Endothelial cell of umbilical vein (primary cell): ENCODE data around the gene PAX3. TPM values are rescaled to one million over a fixed set of nuclear protein-coding genes. Genes with fewer than 3 reads are reported as not detected.

Source experiments
- BruUV-seq: library from RNA; stranded (reverse); fragments of 400-500 nt; replicated peaks from 2 replicates; lab custom pipeline; 2021; lab: Mats Ljungman, UMichigan
- CTCF ChIA-PET: fragments of 300-600, 350-600 bp; sonication (Branson Sonifier 250); formaldehyde crosslinking; loops from one replicate; lab custom pipeline; 2021; ENCODE audit warnings: antibody characterized with exemption, inconsistent platforms; lab: Charles Lee
- POLR2A ChIA-PET: fragments of 300-600, 350-600 bp; sonication (Branson Sonifier 250); formaldehyde crosslinking; loops from one replicate; lab custom pipeline; 2021; ENCODE audit warnings: antibody characterized with exemption, inconsistent platforms; lab: Charles Lee
- DNase-seq: peaks from one replicate; pipeline ENCODE4 v3.0.0-alpha.2; 2011; ENCODE audit warnings: low read depth, low spot score
- FAIRE-seq: peaks from 2 replicates; lab custom pipeline; 2011; peaks lifted over from hg19 to GRCh38; lab: Jason Lieb, UNC
- H2AFZ ChIP-seq: 2 replicates; pipeline ENCODE4 v1.6.0; 2012; ENCODE audit warnings: low read depth, low read length, control low read depth, inconsistent platforms
- H3K27ac ChIP-seq: 2 replicates; pipeline ENCODE4 v1.5.1; 2011; ENCODE audit warnings: low read depth, mild to moderate bottlenecking, control low read depth, low read length, moderate library complexity; ENCODE audit not compliant: insufficient read depth
- H3K27me3 ChIP-seq, 2 experiments: 2 replicates each; pipeline versions ENCODE4 v1.6.0 to v1.6.1; 2011; ENCODE audit warnings: low read length in 2 of 2, mixed read lengths in 1 of 2; ENCODE audit not compliant: control insufficient read depth in 2 of 2, insufficient read depth in 2 of 2
- H3K36me3 ChIP-seq, 2 experiments: 2 replicates in 1 of 2; 3 replicates in 1 of 2; pipeline ENCODE4 v1.5.1; 2011; ENCODE audit warnings: low read length in 2 of 2, mild to moderate bottlenecking in 1 of 2, moderate library complexity in 1 of 2; ENCODE audit not compliant: control insufficient read depth in 2 of 2, insufficient read depth in 2 of 2; ENCODE audit errors: extremely low read depth in 1 of 2
- H3K4me1 ChIP-seq: 3 replicates; pipeline ENCODE4 v1.5.1; 2011; ENCODE audit warnings: mild to moderate bottlenecking, low read length; ENCODE audit not compliant: control insufficient read depth, insufficient read depth; ENCODE audit errors: extremely low read depth
- H3K4me2 ChIP-seq: 2 replicates; pipeline ENCODE4 v1.6.1; 2011; ENCODE audit warnings: low read length, control low read depth, mixed read lengths; ENCODE audit not compliant: insufficient read depth
- H3K4me3 ChIP-seq, 3 experiments: fragments of 200-600 bp in 1 of 3; sonication (generic), shearing (Covaris generic) in 1 of 3; replicated peaks in 1 of 3; 2 replicates each; pipeline ENCODE4 v1.5.1; 2011 to 2016; ENCODE audit warnings: control low read depth in 3 of 3, low read length in 3 of 3, mild to moderate bottlenecking in 2 of 3, inconsistent platforms in 1 of 3, low read depth in 1 of 3, moderate library complexity in 1 of 3; ENCODE audit not compliant: insufficient read depth in 1 of 3
- H3K79me2 ChIP-seq: 2 replicates; pipeline ENCODE4 v1.6.0; 2012; ENCODE audit warnings: low read length, inconsistent platforms; ENCODE audit not compliant: control insufficient read depth, insufficient read depth
- H3K9ac ChIP-seq: replicated peaks from 2 replicates; pipeline ENCODE3; 2011; ENCODE audit warnings: low read length, control low read depth; ENCODE audit not compliant: insufficient read depth; ENCODE audit errors: extremely low read depth
- H3K9me1 ChIP-seq: replicated peaks from 3 replicates; pipeline ENCODE4 v1.6.0; 2011; ENCODE audit warnings: mild to moderate bottlenecking, low read length; ENCODE audit not compliant: control insufficient read depth, insufficient read depth; ENCODE audit errors: extremely low read depth
- H3K9me3 ChIP-seq: replicated peaks from 2 replicates; pipeline ENCODE4 v1.5.1; 2012; ENCODE audit warnings: low read length, inconsistent platforms; ENCODE audit not compliant: control insufficient read depth, insufficient read depth
- H4K20me1 ChIP-seq: replicated peaks from 2 replicates; pipeline ENCODE3; 2011; ENCODE audit warnings: mild to moderate bottlenecking, low read length; ENCODE audit not compliant: control insufficient read depth, insufficient read depth; ENCODE audit errors: extremely low read depth
- EZH2 ChIP-seq: IDR thresholded peaks from 2 replicates; pipeline ENCODE4 v1.6.1; 2012; ENCODE audit warnings: borderline replicate concordance, low read depth, mild to moderate bottlenecking, moderate library complexity, low read length, inconsistent platforms; ENCODE audit not compliant: severe bottlenecking
- FOS ChIP-seq: IDR thresholded peaks from 2 replicates; pipeline ENCODE4 v1.6.1; 2011; ENCODE audit warnings: mild to moderate bottlenecking, low read length, moderate library complexity, borderline replicate concordance; ENCODE audit not compliant: insufficient read depth
- GATA2 ChIP-seq: IDR thresholded peaks from 2 replicates; pipeline ENCODE4 v1.7.0; 2011; ENCODE audit warnings: low read depth, mild to moderate bottlenecking, moderate library complexity, mixed read lengths, low read length; ENCODE audit not compliant: insufficient read length, insufficient read depth
- JUN ChIP-seq: IDR thresholded peaks from 2 replicates; pipeline ENCODE4 v1.6.1; 2011; ENCODE audit warnings: borderline replicate concordance, low read depth; ENCODE audit not compliant: insufficient read length, insufficient read depth
- MYC ChIP-seq: IDR thresholded peaks from one replicate; pipeline ENCODE4 v1.6.1; 2011; ENCODE audit warnings: mild to moderate bottlenecking, low read depth, low read length
- POLR2A ChIP-seq: IDR thresholded peaks from 2 replicates; pipeline ENCODE4 v1.6.1; 2012; ENCODE audit warnings: low read depth, mild to moderate bottlenecking, control low read depth, low read length
- POLR2AphosphoS5 ChIP-seq: IDR thresholded peaks from 2 replicates; pipeline ENCODE4 v1.6.1; 2012; ENCODE audit warnings: low read depth, mild to moderate bottlenecking, control low read depth, low read length, moderate library complexity; ENCODE audit not compliant: insufficient read depth
- dilution Hi-C: fragments of 300-500 bp; cut with MboI; formaldehyde crosslinking; loops from one replicate; pipeline ENCODE4 v1.15.0; 2019; ENCODE audit warnings: low sequenced_read_pairs; ENCODE audit not compliant: extremely low pct_ligation_motif_present
- intact Hi-C: fragments of 100-400 bp; cut with micrococcal nuclease; formaldehyde crosslinking; loops from one replicate; pipeline ENCODE4 v1.10.0; 2022
- polyA plus RNA-seq, 4 experiments: library from polyadenylated mRNA; depleted of rRNA in 3 of 4; stranded (reverse) in 3 of 4; unstranded in 1 of 4; fragments of >200 nt; gene quantifications; 2 replicates each; pipeline versions ENCODE4 v1.2.1 to v1.2.3, GENCODE V29; 2011 to 2012; ENCODE audit warnings: missing spikeins in 1 of 4
- total RNA-seq: library from RNA; stranded (reverse); gene quantifications from 2 replicates; pipeline ENCODE4 v1.2.3, GENCODE V29; 2021
- TF ChIP-seq, protein P1 (sequence below), 2 donors: IDR thresholded peaks; 1 replicate in 1 of 2; 2 replicates in 1 of 2; pipeline ENCODE4 v1.5.1; 2011; ENCODE audit warnings: low read length in 2 of 2, mild to moderate bottlenecking in 2 of 2, moderate library complexity in 2 of 2, control low read depth in 1 of 2, inconsistent platforms in 1 of 2, low read depth in 1 of 2; ENCODE audit not compliant: insufficient read depth in 1 of 2; ENCODE audit errors: extremely low read depth in 1 of 2
- TF ChIP-seq, protein P2 (sequence below): IDR thresholded peaks from 2 replicates; pipeline ENCODE4 v1.6.1; 2011; ENCODE audit not compliant: insufficient read depth, insufficient read length

PAX3 gene
- total and polyA plus RNA-seq, 2 donors (not counting 3 experiments of a cell fraction or from before 2014, with no cell fraction given) = not detected

GRCh38 chr2:222196159-222196558, 102.6 kb downstream of the PAX3 start:
- FAIRE-seq (no peak), DNase-seq (no peak)
- no peak for TF ChIP-seq GATA2
- TF ChIP-seq, protein P1, sequence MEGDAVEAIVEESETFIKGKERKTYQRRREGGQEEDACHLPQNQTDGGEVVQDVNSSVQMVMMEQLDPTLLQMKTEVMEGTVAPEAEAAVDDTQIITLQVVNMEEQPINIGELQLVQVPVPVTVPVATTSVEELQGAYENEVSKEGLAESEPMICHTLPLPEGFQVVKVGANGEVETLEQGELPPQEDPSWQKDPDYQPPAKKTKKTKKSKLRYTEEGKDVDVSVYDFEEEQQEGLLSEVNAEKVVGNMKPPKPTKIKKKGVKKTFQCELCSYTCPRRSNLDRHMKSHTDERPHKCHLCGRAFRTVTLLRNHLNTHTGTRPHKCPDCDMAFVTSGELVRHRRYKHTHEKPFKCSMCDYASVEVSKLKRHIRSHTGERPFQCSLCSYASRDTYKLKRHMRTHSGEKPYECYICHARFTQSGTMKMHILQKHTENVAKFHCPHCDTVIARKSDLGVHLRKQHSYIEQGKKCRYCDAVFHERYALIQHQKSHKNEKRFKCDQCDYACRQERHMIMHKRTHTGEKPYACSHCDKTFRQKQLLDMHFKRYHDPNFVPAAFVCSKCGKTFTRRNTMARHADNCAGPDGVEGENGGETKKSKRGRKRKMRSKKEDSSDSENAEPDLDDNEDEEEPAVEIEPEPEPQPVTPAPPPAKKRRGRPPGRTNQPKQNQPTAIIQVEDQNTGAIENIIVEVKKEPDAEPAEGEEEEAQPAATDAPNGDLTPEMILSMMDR (IDR thresholded peaks at IDR 0.05; ENCODE audit: extremely low read depth in 1 of 2, insufficient read depth in 1 of 2, low read depth in 1 of 2, low read length in 2 of 2) = no peak
- TF ChIP-seq EZH2 = no peak
- no peak for TF ChIP-seq JUN
- TF ChIP-seq FOS = no peak
- no peak for TF ChIP-seq MYC
- Histone ChIP-seq H3K4me1 (no peaks in the 10 kb centered on the region), H3K27me3 (no peaks in the 10 kb centered on the region), H3K9me3 (no peaks in the 10 kb centered on the region), H3K36me3 (no peaks in the 10 kb centered on the region), H4K20me1 (no peaks in the 10 kb centered on the region), H2AFZ (no peak overlapping the region), H3K9ac (no peak overlapping the region), H3K79me2 (no peaks in the 10 kb centered on the region), H3K4me2 (no peak overlapping the region), H3K9me1 (no peaks in the 10 kb centered on the region), H3K27ac (no peak overlapping the region), H3K4me3 (no peak overlapping the region)
- BruUV-seq = no TSS peak
- dilution Hi-C loops (no loop called here), intact Hi-C loops (no loop called here)
- CTCF ChIA-PET = no interaction called here
- POLR2A ChIA-PET = no interaction called here

- ChIA-PET CTCF (interaction anchor here (0.7 kb wide), 1 partner anchor 1329 kb away, joined by 3 read pairs; no protein-coding TSS in a partner anchor), POLR2A (no interaction called here)
- FAIRE-seq = no peak
- H3K4me3 ChIP-seq = no peak overlapping the region
- no peaks in the 10 kb centered on the region for H3K4me1 ChIP-seq
- no peaks in the 10 kb centered on the region for H3K9me1 ChIP-seq
- H3K4me2 ChIP-seq = no peak overlapping the region
- no peak overlapping the region for H3K27ac ChIP-seq
- DNase-seq = no peak
- no peak overlapping the region for H2AFZ ChIP-seq
- H3K9me3 ChIP-seq = no peaks in the 10 kb centered on the region
- no TSS peak for BruUV-seq
- intact Hi-C loops (no loop called here), dilution Hi-C loops (no loop called here)
- H4K20me1 ChIP-seq = no peaks in the 10 kb centered on the region
- H3K27me3 ChIP-seq = no peaks in the 10 kb centered on the region
- no peaks in the 10 kb centered on the region for H3K79me2 ChIP-seq
- H3K36me3 ChIP-seq = no peaks in the 10 kb centered on the region
- H3K9ac ChIP-seq = no peak overlapping the region
- no peak for TF ChIP-seq MYC
- TF ChIP-seq EZH2 = no peak
- no peak for TF ChIP-seq FOS
- no peak for TF ChIP-seq JUN
- TF ChIP-seq POLR2A = no peak
- TF ChIP-seq POLR2AphosphoS5 = no peak
- no peak for TF ChIP-seq GATA2
- TF ChIP-seq, protein P2, sequence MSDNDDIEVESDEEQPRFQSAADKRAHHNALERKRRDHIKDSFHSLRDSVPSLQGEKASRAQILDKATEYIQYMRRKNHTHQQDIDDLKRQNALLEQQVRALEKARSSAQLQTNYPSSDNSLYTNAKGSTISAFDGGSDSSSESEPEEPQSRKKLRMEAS = no peak
- TF ChIP-seq, protein P1 (IDR thresholded peaks at IDR 0.05; ENCODE audit: extremely low read depth in 1 of 2, insufficient read depth in 1 of 2, low read depth in 1 of 2, low read length in 2 of 2) = no peak
Measured at GRCh38 chr2:222194669-222195068, 104.1 kb downstream of the PAX3 start.
